Measurements from ENCODE around the gene FLVCR1.

DNA sequence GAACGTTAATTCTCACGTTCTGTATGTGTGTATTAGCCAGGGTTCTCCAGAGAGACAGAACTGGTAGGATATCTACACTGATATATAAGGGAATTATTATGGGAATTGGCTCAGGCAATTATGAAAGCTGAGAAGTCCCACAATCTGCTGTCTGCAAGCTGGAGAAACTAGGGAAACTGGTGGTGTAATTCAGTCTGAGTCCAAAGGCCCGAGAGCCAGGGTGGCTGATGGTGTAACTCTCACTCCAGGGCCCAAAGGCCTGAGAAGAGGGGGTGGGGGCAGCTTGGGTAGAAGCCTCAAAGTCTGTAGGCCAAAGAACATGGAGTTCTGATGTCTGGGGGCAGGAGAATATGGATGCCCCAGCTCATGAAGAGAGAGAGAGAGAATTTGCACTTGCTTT is 79.0 kb downstream of the FLVCR1 start:
- TF ChIP-seq POLR2A (IDR thresholded peaks at IDR 0.05), result no peak
- TF ChIP-seq, protein P1, sequence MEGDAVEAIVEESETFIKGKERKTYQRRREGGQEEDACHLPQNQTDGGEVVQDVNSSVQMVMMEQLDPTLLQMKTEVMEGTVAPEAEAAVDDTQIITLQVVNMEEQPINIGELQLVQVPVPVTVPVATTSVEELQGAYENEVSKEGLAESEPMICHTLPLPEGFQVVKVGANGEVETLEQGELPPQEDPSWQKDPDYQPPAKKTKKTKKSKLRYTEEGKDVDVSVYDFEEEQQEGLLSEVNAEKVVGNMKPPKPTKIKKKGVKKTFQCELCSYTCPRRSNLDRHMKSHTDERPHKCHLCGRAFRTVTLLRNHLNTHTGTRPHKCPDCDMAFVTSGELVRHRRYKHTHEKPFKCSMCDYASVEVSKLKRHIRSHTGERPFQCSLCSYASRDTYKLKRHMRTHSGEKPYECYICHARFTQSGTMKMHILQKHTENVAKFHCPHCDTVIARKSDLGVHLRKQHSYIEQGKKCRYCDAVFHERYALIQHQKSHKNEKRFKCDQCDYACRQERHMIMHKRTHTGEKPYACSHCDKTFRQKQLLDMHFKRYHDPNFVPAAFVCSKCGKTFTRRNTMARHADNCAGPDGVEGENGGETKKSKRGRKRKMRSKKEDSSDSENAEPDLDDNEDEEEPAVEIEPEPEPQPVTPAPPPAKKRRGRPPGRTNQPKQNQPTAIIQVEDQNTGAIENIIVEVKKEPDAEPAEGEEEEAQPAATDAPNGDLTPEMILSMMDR (IDR thresholded peaks at IDR 0.05), result no peak

Data from thyroid gland (tissue), 4 donors.